Gastrocnemius medialis (tissue), 4 donors: Measurements from ENCODE around the gene STX8. TPM values are rescaled to one million over a fixed set of nuclear protein-coding genes. Genes with fewer than 3 reads are reported as not detected.
A peak's percentile ranks its signal among the peaks of the same experiment; 100 is the strongest.

Experiments used
- ATAC-seq, 2 donors: fragments of 150-250 bp; one replicate each; pipeline ENCODE4 v1.9.1; 2016
- DNase-seq, 2 donors: peaks; one replicate each; pipeline ENCODE4 v3.0.0-alpha.2; 2019
- H3K27ac ChIP-seq, 4 donors: fragments of 200-600 bp; sonication (generic); 1 replicate in 1 of 4; 2 replicates in 3 of 4; pipeline ENCODE4 v1.5.1; 2016 to 2018; ENCODE audit warnings: mild to moderate bottlenecking in 2 of 4, moderate library complexity in 1 of 4
- H3K27me3 ChIP-seq, 3 donors: fragments of 200-600 bp; sonication (generic) in 2 of 3; 1 replicate in 1 of 3; 2 replicates in 2 of 3; pipeline versions ENCODE4 v1.5.1 to v1.6.0; 2016 to 2019; ENCODE audit warnings: mild to moderate bottlenecking in 1 of 3, moderate library complexity in 1 of 3
- H3K36me3 ChIP-seq, 2 donors: fragments of 200-600 bp; sonication (generic) in 1 of 2; one replicate each; pipeline ENCODE4 v1.5.1; 2017 to 2018
- H3K4me1 ChIP-seq, 2 donors: fragments of 200-600 bp; sonication (generic) in 1 of 2; one replicate each; pipeline ENCODE4 v1.5.1; 2016 to 2017; ENCODE audit warnings: mild to moderate bottlenecking in 2 of 2
- H3K4me3 ChIP-seq, 4 donors: fragments of 200-600 bp; sonication (generic) in 3 of 4; 1 replicate in 1 of 4; 2 replicates in 3 of 4; pipeline ENCODE4 v1.5.1; 2016 to 2019; ENCODE audit warnings: mild to moderate bottlenecking in 2 of 4
- H3K9me3 ChIP-seq, 3 donors: fragments of 200-600 bp; sonication (generic) in 2 of 3; 1 replicate in 1 of 3; 2 replicates in 2 of 3; pipeline ENCODE4 v1.5.1; 2016 to 2019
- CTCF ChIP-seq, 5 experiments: fragments of 450-650 bp in 3 of 5; fragments of 200-600 bp in 2 of 5; sonication (generic) in 2 of 5; IDR thresholded peaks in 4 of 5; conservative IDR thresholded peaks in 1 of 5; 1 replicate in 4 of 5; 2 replicates in 1 of 5; pipeline ENCODE4 v1.5.1; 2016 to 2019; ENCODE audit warnings: antibody characterized with exemption in 5 of 5, mild to moderate bottlenecking in 3 of 5, moderate library complexity in 3 of 5
- POLR2A ChIP-seq, 2 donors: fragments of 450-650 bp; IDR thresholded peaks; one replicate each; pipeline ENCODE4 v1.6.1; 2017; ENCODE audit warnings: antibody characterized with exemption in 2 of 2, mild to moderate bottlenecking in 2 of 2, moderate library complexity in 2 of 2
- in situ Hi-C, 4 donors: fragments of 200-750 bp; cut with MboI; loops; one replicate each; pipeline versions ENCODE4 v1.15.0 to v1.8.0; 2017; ENCODE audit warnings: low sequenced_read_pairs in 4 of 4
- intact Hi-C: fragments of 100-400 bp; cut with DNase I; formaldehyde crosslinking; loops from one replicate; pipeline ENCODE4 v1.15.1; 2023; ENCODE audit warnings: low total_unique reads
- total RNA-seq, 4 donors: library from RNA; depleted of rRNA; stranded (reverse); fragments of >200 nt; gene quantifications; one replicate each; pipeline versions ENCODE4 v1.1.0 to v1.2.3, GENCODE V29; 2016

The STX8 gene
- total RNA-seq, 4 donors from 2014 or later, result 39.1 to 67.7 (median 58.2) TPM

- ATAC-seq (no peak), DNase-seq (no peak)
- in situ Hi-C loops, result no loop called here
- TF ChIP-seq CTCF (IDR thresholded peaks at IDR 0.05 in 4 of 5, conservative IDR thresholded peaks at IDR 0.05 in 1 of 5), result no peak
- no peak for TF ChIP-seq POLR2A (IDR thresholded peaks at IDR 0.05)
- intact Hi-C loops, result no loop called here
- Histone ChIP-seq H3K27me3 (no peaks in the 10 kb centered on the region), H3K36me3 (no peaks in the 10 kb centered on the region), H3K9me3 (no peaks in the 10 kb centered on the region), H3K27ac (no peak overlapping the region), H3K4me3 (no peak overlapping the region), H3K4me1 (peaks cover 7 to 9% of the 10 kb centered on the region in 2 donors)
Observed at GRCh38 chr17:9403257-9403656, 172.4 kb downstream of the STX8 start.

- ATAC-seq, result no peak
- intact Hi-C loops, result no loop called here
Observed at GRCh38 chr17:9402590-9403199, 172.9 kb downstream of the STX8 start.

GRCh38 chr17:9401434-9401833 is 174.2 kb downstream of the STX8 start:
- no peak for TF ChIP-seq CTCF (IDR thresholded peaks at IDR 0.05 in 4 of 5, conservative IDR thresholded peaks at IDR 0.05 in 1 of 5)
- no peak for TF ChIP-seq POLR2A (IDR thresholded peaks at IDR 0.05)
- Histone ChIP-seq H3K9me3 (no peaks in the 10 kb centered on the region), H3K4me3 (no peak overlapping the region), H3K36me3 (no peaks in the 10 kb centered on the region), H3K27ac (peak overlapping the region in 1 of 4 donors; percentile 12), H3K27me3 (no peaks in the 10 kb centered on the region), H3K4me1 (peaks cover 7 to 9% of the 10 kb centered on the region in 2 donors)
- ATAC-seq (peak; percentile 36 to 86), DNase-seq (no peak)
- in situ Hi-C loops (no loop called here), intact Hi-C loops (no loop called here)

More at GRCh38 chr17:9402590-9403199, 172.9 kb downstream of the STX8 start:
- no peak overlapping the region for H3K27ac ChIP-seq
- DNase-seq, result no peak
- no peaks in the 10 kb centered on the region for H3K36me3 ChIP-seq
- H3K4me1 ChIP-seq, result peaks cover 7 to 9% of the 10 kb centered on the region in 2 donors
- peak in 3 of 5 experiments; percentile 3 to 36 (median 22) for TF ChIP-seq CTCF (IDR thresholded peaks at IDR 0.05 in 4 of 5, conservative IDR thresholded peaks at IDR 0.05 in 1 of 5)
- no peak for TF ChIP-seq POLR2A (IDR thresholded peaks at IDR 0.05)
- in situ Hi-C loops, result no loop called here
- H3K9me3 ChIP-seq, result no peaks in the 10 kb centered on the region
- no peaks in the 10 kb centered on the region for H3K27me3 ChIP-seq
- no peak overlapping the region for H3K4me3 ChIP-seq

- in situ Hi-C loops, result no loop called here
- Histone ChIP-seq H3K36me3 (no peaks in the 10 kb centered on the region), H3K9me3 (no peaks in the 10 kb centered on the region), H3K4me1 (peaks cover 11 to 13% of the 10 kb centered on the region in 2 donors), H3K27me3 (no peaks in the 10 kb centered on the region), H3K4me3 (no peak overlapping the region), H3K27ac (peak overlapping the region in 1 of 4 donors; percentile 40)
- TF ChIP-seq CTCF (IDR thresholded peaks at IDR 0.05 in 4 of 5, conservative IDR thresholded peaks at IDR 0.05 in 1 of 5), result no peak
- TF ChIP-seq POLR2A (IDR thresholded peaks at IDR 0.05), result no peak
- no peak for DNase-seq
- peak; percentile 87 to 96 for ATAC-seq
- intact Hi-C loops, result no loop called here
Observed at GRCh38 chr17:9389111-9389527, 186.5 kb downstream of the STX8 start.

- Histone ChIP-seq H3K9me3 (no peaks in the 10 kb centered on the region), H3K4me1 (peaks cover 11 to 13% of the 10 kb centered on the region in 2 donors), H3K27me3 (no peaks in the 10 kb centered on the region), H3K4me3 (no peak overlapping the region), H3K27ac (no peak overlapping the region), H3K36me3 (no peaks in the 10 kb centered on the region)
- DNase-seq (no peak), ATAC-seq (no peak)
- no peak for TF ChIP-seq CTCF (IDR thresholded peaks at IDR 0.05 in 4 of 5, conservative IDR thresholded peaks at IDR 0.05 in 1 of 5)
- intact Hi-C loops, result no loop called here
- in situ Hi-C loops, result no loop called here
Observed at GRCh38 chr17:9386401-9386800, 189.2 kb downstream of the STX8 start.
